ENCODE measurements around the gene RBM20.

DNA sequence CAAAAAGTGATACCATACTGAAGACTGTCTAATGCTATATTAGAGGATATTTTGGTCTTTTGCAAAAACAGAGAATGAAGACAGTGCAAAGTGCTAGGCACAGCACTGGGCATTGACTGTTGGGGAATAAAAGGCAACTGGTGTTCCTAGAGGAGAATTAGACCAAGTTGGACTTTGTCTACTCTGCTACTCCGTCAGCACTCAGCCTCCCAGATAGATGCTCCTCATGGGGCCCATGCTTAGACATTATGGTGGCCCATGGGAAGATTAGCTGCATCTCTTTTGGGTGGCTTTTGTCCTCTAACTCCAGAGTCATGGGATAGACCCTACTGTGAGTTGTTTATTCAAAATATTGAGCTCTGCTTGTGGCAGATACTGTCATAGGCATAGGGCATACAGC lies 113.5 kb downstream of the RBM20 start:
- no peak for TF ChIP-seq SUZ12 (IDR thresholded peaks at IDR 0.05; ENCODE audit: extremely low read depth, insufficient read depth, insufficient read length)
- no peak for TF ChIP-seq YY1 (IDR thresholded peaks at IDR 0.05; ENCODE audit: insufficient read depth, insufficient read length)
- TF ChIP-seq ZNF274 (IDR thresholded peaks at IDR 0.05; ENCODE audit: low read depth, low read length), result no peak

Data from NT2/D1 (cell line).